ENCODE data around the gene TRAF2. TPM values are rescaled to one million over a fixed set of nuclear protein-coding genes. Genes with fewer than 3 reads are reported as not detected.

The TRAF2 gene
- total and polyA plus RNA-seq, 2 of the 13 experiments (the other 11 are each of a cell fraction or from before 2014, with no cell fraction given) = 12.4 to 13.6 TPM

DNA sequence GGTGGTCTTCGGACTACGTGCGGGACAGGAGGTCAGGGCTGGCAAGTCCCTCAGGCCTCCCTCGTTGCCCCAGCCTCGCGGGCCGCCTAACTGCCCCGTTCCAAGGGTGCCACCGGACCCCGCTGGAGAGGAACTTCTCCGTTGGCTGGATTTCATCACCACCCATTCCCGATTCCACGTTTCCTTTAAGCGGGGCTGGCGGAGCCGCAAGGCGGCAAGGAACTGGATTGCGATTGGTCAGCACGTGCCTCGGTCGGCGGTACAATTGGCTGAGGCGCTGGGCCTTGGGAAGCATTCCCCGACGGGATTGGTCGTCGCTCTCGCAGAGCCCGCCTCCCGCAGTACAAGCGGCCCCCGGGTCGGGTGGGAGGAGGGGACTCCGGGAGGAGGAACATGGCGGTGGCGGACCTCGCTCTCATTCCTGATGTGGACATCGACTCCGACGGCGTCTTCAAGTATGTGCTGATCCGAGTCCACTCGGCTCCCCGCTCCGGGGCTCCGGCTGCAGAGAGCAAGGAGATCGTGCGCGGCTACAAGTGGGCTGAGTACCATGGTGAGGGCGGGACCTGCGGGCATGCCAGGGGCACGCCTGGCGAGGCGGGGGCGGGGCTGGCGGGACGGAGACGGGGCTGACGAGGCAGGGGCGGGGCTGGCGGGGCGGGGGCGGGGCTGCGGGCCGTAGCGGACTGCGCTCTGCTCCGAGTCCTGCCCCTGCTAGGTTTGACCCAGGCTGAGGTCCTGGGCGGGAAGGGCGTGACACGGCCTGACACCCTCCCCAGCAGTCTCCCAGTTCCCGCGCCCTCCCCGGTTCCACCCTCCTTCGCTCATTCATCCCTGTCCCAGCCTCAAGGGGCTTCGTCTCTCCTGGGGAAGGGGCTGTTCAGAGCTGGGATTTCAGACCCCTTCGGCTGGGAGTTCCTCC is 37.0 kb upstream of the TRAF2 start, which contains the start of gene PHPT1 (continued):
- TF ChIP-seq, protein P1, sequence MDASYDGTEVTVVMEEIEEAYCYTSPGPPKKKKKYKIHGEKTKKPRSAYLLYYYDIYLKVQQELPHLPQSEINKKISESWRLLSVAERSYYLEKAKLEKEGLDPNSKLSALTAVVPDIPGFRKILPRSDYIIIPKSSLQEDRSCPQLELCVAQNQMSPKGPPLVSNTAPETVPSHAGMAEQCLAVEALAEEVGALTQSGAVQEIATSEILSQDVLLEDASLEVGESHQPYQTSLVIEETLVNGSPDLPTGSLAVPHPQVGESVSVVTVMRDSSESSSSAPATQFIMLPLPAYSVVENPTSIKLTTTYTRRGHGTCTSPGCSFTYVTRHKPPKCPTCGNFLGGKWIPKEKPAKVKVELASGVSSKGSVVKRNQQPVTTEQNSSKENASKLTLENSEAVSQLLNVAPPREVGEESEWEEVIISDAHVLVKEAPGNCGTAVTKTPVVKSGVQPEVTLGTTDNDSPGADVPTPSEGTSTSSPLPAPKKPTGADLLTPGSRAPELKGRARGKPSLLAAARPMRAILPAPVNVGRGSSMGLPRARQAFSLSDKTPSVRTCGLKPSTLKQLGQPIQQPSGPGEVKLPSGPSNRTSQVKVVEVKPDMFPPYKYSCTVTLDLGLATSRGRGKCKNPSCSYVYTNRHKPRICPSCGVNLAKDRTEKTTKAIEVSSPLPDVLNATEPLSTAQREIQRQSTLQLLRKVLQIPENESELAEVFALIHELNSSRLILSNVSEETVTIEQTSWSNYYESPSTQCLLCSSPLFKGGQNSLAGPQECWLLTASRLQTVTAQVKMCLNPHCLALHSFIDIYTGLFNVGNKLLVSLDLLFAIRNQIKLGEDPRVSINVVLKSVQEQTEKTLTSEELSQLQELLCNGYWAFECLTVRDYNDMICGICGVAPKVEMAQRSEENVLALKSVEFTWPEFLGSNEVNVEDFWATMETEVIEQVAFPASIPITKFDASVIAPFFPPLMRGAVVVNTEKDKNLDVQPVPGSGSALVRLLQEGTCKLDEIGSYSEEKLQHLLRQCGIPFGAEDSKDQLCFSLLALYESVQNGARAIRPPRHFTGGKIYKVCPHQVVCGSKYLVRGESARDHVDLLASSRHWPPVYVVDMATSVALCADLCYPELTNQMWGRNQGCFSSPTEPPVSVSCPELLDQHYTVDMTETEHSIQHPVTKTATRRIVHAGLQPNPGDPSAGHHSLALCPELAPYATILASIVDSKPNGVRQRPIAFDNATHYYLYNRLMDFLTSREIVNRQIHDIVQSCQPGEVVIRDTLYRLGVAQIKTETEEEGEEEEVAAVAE (CRISPR knock-in tag; IDR thresholded peaks at IDR 0.05; ENCODE audit: borderline replicate concordance) = peak; percentile 100
- TF ChIP-seq, protein P2, sequence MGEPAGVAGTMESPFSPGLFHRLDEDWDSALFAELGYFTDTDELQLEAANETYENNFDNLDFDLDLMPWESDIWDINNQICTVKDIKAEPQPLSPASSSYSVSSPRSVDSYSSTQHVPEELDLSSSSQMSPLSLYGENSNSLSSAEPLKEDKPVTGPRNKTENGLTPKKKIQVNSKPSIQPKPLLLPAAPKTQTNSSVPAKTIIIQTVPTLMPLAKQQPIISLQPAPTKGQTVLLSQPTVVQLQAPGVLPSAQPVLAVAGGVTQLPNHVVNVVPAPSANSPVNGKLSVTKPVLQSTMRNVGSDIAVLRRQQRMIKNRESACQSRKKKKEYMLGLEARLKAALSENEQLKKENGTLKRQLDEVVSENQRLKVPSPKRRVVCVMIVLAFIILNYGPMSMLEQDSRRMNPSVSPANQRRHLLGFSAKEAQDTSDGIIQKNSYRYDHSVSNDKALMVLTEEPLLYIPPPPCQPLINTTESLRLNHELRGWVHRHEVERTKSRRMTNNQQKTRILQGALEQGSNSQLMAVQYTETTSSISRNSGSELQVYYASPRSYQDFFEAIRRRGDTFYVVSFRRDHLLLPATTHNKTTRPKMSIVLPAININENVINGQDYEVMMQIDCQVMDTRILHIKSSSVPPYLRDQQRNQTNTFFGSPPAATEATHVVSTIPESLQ (CRISPR knock-in tag; conservative IDR thresholded peaks at IDR 0.05) = 0 out of 2 replicates have a peak, but pooled peaks have one; percentile 49
- TF ChIP-seq, protein P3, sequence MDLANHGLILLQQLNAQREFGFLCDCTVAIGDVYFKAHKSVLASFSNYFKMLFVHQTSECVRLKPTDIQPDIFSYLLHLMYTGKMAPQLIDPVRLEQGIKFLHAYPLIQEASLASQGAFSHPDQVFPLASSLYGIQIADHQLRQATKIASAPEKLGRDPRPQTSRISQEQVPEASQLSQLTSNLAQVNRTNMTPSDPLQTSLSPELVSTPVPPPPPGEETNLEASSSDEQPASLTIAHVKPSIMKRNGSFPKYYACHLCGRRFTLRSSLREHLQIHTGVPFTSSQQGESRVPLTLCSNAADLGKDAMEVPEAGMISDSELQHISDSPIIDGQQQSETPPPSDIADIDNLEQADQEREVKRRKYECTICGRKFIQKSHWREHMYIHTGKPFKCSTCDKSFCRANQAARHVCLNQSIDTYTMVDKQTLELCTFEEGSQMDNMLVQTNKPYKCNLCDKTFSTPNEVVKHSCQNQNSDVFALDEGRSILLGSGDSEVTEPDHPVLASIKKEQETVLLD (CRISPR knock-in tag; IDR thresholded peaks at IDR 0.05; ENCODE audit: low read depth) = peak; percentile 69
- TF ChIP-seq JUND (CRISPR knock-in tag; IDR thresholded peaks at IDR 0.05) = no peak
- TF ChIP-seq ZNF335 (CRISPR knock-in tag; IDR thresholded peaks at IDR 0.05) = peak; percentile 94
- TF ChIP-seq, protein P4, sequence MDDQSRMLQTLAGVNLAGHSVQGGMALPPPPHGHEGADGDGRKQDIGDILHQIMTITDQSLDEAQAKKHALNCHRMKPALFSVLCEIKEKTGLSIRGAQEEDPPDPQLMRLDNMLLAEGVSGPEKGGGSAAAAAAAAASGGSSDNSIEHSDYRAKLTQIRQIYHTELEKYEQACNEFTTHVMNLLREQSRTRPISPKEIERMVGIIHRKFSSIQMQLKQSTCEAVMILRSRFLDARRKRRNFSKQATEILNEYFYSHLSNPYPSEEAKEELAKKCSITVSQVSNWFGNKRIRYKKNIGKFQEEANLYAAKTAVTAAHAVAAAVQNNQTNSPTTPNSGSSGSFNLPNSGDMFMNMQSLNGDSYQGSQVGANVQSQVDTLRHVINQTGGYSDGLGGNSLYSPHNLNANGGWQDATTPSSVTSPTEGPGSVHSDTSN (CRISPR knock-in tag; IDR thresholded peaks at IDR 0.05; ENCODE audit: borderline replicate concordance) = no peak
- peak; percentile 66 for TF ChIP-seq ZNF746 (CRISPR knock-in tag; IDR thresholded peaks at IDR 0.05)
- TF ChIP-seq HOXD1 (CRISPR knock-in tag; IDR thresholded peaks at IDR 0.05) = peak; percentile 81; the same call in 1 of the 2 replicates
- TF ChIP-seq ISL2 (CRISPR knock-in tag; IDR thresholded peaks at IDR 0.05) = peak; percentile 33; the same call in 1 of the 2 replicates
- TF ChIP-seq, protein P5, sequence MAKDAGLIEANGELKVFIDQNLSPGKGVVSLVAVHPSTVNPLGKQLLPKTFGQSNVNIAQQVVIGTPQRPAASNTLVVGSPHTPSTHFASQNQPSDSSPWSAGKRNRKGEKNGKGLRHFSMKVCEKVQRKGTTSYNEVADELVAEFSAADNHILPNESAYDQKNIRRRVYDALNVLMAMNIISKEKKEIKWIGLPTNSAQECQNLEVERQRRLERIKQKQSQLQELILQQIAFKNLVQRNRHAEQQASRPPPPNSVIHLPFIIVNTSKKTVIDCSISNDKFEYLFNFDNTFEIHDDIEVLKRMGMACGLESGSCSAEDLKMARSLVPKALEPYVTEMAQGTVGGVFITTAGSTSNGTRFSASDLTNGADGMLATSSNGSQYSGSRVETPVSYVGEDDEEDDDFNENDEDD (CRISPR knock-in tag; IDR thresholded peaks at IDR 0.05; ENCODE audit: borderline replicate concordance) = peak; percentile 92; the same call in 1 of the 2 replicates
- TF ChIP-seq, protein P6, sequence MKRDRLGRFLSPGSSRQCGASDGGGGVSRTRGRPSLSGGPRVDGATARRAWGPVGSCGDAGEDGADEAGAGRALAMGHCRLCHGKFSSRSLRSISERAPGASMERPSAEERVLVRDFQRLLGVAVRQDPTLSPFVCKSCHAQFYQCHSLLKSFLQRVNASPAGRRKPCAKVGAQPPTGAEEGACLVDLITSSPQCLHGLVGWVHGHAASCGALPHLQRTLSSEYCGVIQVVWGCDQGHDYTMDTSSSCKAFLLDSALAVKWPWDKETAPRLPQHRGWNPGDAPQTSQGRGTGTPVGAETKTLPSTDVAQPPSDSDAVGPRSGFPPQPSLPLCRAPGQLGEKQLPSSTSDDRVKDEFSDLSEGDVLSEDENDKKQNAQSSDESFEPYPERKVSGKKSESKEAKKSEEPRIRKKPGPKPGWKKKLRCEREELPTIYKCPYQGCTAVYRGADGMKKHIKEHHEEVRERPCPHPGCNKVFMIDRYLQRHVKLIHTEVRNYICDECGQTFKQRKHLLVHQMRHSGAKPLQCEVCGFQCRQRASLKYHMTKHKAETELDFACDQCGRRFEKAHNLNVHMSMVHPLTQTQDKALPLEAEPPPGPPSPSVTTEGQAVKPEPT (CRISPR knock-in tag; IDR thresholded peaks at IDR 0.05; ENCODE audit: low read depth) = no peak
- 0 out of 2 replicates have a peak, but pooled peaks have one; percentile 55 for TF ChIP-seq SP5 (CRISPR knock-in tag; IDR thresholded peaks at IDR 0.05; ENCODE audit: borderline replicate concordance, low read depth)
- peak; percentile 46; the same call in 1 of the 2 replicates for TF ChIP-seq MYNN (CRISPR knock-in tag; IDR thresholded peaks at IDR 0.05; ENCODE audit: low read depth)
- TF ChIP-seq AGO2 (optimal IDR thresholded peaks at IDR 0.05; ENCODE audit: low read depth, low read length) = peak; percentile 78
- no peak for TF ChIP-seq ZNF713 (CRISPR knock-in tag; IDR thresholded peaks at IDR 0.05)
